ENCODE measurements around the gene TERB2.

DNA sequence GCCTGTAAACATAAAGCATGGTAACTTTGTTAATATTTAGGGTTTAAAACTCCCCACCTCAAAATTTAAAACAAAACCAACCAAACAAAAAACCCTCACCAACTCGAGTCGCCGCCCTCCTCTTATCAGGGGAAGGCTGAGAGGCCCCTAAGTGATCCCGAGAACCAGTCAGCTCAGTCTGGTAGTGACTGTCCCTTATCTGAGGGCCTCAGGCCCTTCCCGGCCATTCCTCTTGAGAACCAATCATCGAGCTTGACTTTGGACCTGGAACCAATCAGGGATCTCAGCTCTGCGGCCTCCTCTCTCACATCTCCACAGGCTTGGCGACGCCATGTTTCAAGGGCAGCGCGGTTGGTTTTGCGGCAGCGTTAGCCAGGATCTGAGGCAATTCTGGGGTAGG lies at the start of gene TERB2:
- no peak for TF ChIP-seq TOX (CRISPR knock-in tag; IDR thresholded peaks at IDR 0.05; ENCODE audit: borderline replicate concordance)
- TF ChIP-seq PPARA (CRISPR knock-in tag; IDR thresholded peaks at IDR 0.05; ENCODE audit: borderline replicate concordance), result no peak
- no peak for TF ChIP-seq BACH2 (CRISPR knock-in tag; IDR thresholded peaks at IDR 0.05; ENCODE audit: borderline replicate concordance)
